Subcutaneous abdominal adipose tissue (tissue), 5 donors: Measurements from ENCODE around the gene TPH2.

Source experiments
- H3K27ac ChIP-seq: one replicate; pipeline ENCODE4 v1.7.0; 2013; ENCODE audit warnings: low read depth, mild to moderate bottlenecking, inconsistent platforms, low read length, moderate library complexity
- H3K27me3 ChIP-seq, 5 donors: one replicate each; pipeline ENCODE4 v1.7.0; 2013; ENCODE audit warnings: low read length in 5 of 5, inconsistent platforms in 1 of 5; ENCODE audit not compliant: control insufficient read depth in 5 of 5, insufficient read depth in 4 of 5
- H3K36me3 ChIP-seq, 5 donors: one replicate each; pipeline ENCODE4 v1.7.0; 2013; ENCODE audit warnings: low read length in 5 of 5; ENCODE audit not compliant: control insufficient read depth in 5 of 5, insufficient read depth in 5 of 5
- H3K4me1 ChIP-seq, 5 donors: one replicate each; pipeline ENCODE4 v1.7.0; 2013; ENCODE audit warnings: low read length in 5 of 5, mild to moderate bottlenecking in 3 of 5, moderate library complexity in 1 of 5; ENCODE audit not compliant: control insufficient read depth in 5 of 5, insufficient read depth in 5 of 5
- H3K4me3 ChIP-seq, 5 donors: one replicate each; pipeline ENCODE4 v1.7.0; 2013; ENCODE audit warnings: low read length in 5 of 5, low read depth in 1 of 5
- H3K9ac ChIP-seq, 5 donors: one replicate each; pipeline ENCODE4 v1.7.0; 2013; ENCODE audit warnings: low read length in 5 of 5, mild to moderate bottlenecking in 4 of 5, moderate library complexity in 3 of 5
- H3K9me3 ChIP-seq, 5 donors: one replicate each; pipeline ENCODE4 v1.7.0; 2013; ENCODE audit warnings: low read length in 5 of 5; ENCODE audit not compliant: control insufficient read depth in 5 of 5
- donor health status: healthy.
- donor health status: healthy.
- donor health status: healthy.
- donor health status: healthy.
- donor health status: healthy.

Gene TPH2

DNA sequence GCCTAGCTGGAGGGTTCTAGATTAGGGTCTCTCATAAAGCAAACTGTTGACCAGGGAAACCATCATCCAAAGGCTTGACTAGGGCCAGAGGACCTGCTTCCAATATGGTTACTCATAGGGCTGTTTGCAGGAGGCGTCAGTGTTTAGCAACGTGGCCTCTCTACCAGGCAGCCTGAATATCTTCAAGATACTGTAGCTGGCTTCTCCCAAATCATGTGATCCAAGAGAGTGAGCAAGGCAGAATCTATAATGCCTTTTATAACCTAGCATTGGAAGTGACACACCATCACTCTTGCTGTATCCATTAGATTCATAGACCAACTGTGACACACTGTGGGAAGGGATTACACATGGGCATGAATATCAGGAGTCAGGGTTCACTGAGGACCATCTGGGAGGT lies 17.3 kb downstream of the TPH2 start:
- no peak overlapping the region for H3K9ac ChIP-seq
- no peaks in the 10 kb centered on the region for H3K36me3 ChIP-seq
- no peaks in the 10 kb centered on the region for H3K9me3 ChIP-seq
- no peak overlapping the region for H3K4me3 ChIP-seq
- H3K27ac ChIP-seq, result no peak overlapping the region
- H3K27me3 ChIP-seq, result no peaks in the 10 kb centered on the region
- no peaks in the 10 kb centered on the region for H3K4me1 ChIP-seq

DNA sequence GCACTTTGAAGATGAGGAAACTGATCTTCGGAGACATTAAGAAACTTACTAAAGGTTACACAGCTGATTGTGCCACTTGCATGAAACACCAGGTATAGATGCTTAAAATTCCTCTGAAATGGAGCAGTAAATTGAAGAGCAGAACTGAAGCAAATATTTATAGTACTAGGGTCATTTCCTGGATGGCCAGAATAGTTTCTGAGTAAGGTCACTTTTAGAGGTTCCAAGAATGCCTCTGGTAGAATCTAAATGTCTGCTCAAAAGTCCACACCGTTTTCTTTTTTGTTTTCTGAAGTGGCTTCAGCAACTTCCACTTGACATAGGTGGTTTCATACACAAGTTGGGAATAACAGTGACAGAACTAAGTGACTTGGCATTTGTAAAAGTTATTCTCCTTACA lies 19.4 kb downstream of the TPH2 start:
- Histone ChIP-seq H3K36me3 (no peaks in the 10 kb centered on the region), H3K4me1 (no peaks in the 10 kb centered on the region), H3K27me3 (no peaks in the 10 kb centered on the region), H3K4me3 (no peak overlapping the region), H3K27ac (no peak overlapping the region), H3K9ac (no peak overlapping the region), H3K9me3 (no peaks in the 10 kb centered on the region)

DNA sequence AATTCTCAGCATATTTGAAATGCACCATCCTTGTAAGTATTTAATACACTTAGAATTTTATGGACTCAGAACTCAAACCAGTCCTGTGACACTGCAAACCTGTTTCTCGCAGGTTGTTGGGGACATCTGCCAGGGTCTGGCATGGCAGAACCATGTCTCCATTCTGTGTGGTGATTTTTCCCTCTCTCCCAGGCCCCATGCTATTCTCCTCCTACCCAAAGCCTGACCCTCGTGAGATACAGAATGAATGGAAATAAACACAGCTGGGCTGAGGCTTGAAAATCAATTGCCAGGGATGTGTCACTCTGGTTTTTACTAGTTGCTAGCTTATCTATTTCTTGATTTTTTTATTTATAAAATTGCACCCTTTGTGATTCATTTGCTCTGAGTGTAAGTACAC lies 19.8 kb downstream of the TPH2 start:
- no peaks in the 10 kb centered on the region for H3K9me3 ChIP-seq
- no peaks in the 10 kb centered on the region for H3K36me3 ChIP-seq
- no peaks in the 10 kb centered on the region for H3K4me1 ChIP-seq
- H3K9ac ChIP-seq, result no peak overlapping the region
- H3K4me3 ChIP-seq, result no peak overlapping the region
- H3K27ac ChIP-seq, result no peak overlapping the region
- H3K27me3 ChIP-seq, result no peaks in the 10 kb centered on the region

DNA sequence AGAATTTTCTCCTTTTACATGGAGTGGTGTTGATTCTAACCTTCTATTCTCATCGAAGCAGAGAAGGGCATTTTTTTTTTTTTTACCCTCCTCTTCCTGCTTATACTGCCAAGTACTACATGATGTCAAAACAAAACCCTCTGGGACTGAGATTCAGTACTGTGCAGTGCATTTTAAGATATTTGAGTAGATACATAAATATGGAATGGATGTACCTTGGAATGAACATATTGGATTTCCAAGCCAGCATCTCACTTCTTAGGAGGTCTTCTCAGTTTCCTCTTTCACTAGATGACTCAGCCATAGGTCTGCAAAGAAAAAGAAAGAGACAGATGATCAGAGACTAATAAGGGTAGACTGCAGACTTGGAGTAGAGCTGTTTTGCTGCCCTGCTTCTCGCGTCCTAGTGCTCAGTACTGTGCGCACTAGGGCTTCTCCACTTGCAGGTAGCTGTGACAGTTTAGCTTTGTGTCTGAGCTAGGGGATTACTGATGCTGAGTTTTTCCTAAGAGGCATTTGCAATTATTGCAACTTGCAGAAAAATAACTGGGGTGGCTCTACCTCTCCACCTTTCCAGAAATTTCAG lies 20.4 kb downstream of the TPH2 start:
- Histone ChIP-seq H3K9me3 (no peaks in the 10 kb centered on the region), H3K4me1 (no peaks in the 10 kb centered on the region), H3K4me3 (no peak overlapping the region), H3K27me3 (no peaks in the 10 kb centered on the region), H3K27ac (no peak overlapping the region), H3K9ac (no peak overlapping the region), H3K36me3 (no peaks in the 10 kb centered on the region)

DNA sequence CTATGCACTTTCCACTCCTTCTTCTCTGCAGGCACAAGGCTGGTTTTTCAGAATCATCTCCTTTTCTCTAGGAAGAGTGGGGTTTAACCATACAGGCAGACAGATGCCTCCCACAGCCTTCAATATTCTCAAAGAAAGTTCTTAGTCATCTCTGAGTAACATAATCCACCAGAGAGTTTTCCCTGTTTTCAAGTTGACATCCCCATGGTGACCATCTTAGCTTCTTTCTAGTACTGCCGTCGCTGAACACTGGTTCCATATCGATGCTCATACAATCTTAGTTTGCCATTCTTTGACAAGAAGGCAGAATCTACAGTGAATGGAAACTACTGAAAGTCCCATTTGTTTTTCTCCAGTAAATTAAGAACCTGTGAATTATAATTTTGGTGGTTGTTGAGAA lies 28.6 kb downstream of the TPH2 start:
- no peaks in the 10 kb centered on the region for H3K4me1 ChIP-seq

DNA sequence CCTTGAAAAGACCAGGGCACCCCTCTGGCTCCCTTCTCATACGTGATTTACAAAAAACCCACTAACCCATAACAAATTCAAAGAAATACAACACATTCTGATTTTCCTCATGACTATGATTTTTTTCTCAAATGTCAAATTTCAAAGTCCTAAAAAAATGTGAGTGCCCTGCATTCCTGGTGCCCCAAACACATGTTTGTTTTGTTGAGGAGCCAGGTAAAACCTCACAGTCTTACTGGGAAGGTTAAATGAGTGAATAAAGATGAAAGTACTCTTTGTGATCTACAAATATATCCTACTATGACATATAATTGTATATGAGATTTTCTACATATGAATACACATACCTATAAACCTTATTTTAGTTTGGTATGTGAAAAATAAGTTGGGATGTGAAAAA lies 30.7 kb downstream of the TPH2 start:
- no peak overlapping the region for H3K27ac ChIP-seq
- H3K9ac ChIP-seq, result no peak overlapping the region
- no peaks in the 10 kb centered on the region for H3K9me3 ChIP-seq
- H3K4me1 ChIP-seq, result no peaks in the 10 kb centered on the region
- no peak overlapping the region for H3K4me3 ChIP-seq
- no peaks in the 10 kb centered on the region for H3K36me3 ChIP-seq
- peaks cover 0 to 4% (median 0%) of the 10 kb centered on the region in 5 donors for H3K27me3 ChIP-seq

More for the DNA sequence above, 28.6 kb downstream of the TPH2 start:
- Histone ChIP-seq H3K4me3 (no peak overlapping the region), H3K9ac (no peak overlapping the region), H3K36me3 (no peaks in the 10 kb centered on the region), H3K27me3 (peaks cover 0 to 4% (median 0%) of the 10 kb centered on the region in 5 donors), H3K9me3 (no peaks in the 10 kb centered on the region), H3K27ac (no peak overlapping the region)

DNA sequence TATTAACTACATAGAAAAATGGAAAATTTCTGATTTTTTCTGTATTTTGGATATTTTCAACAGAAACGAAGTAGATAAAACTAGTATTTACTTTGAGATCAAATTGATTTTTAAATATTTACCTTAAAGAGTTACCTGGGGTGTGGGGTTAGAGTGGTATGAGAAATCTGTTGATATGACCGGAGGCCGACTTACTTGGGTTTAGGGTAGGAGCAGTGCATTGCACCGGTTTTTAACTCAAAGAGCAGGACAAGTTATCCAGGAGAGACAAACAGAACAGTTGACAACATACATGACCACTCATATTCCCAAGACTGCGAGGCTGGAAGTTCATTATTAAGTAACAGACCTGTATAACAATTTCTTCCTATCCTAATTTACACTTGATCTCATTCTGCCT lies 31.4 kb downstream of the TPH2 start:
- no peaks in the 10 kb centered on the region for H3K9me3 ChIP-seq
- peaks cover 0 to 4% (median 0%) of the 10 kb centered on the region in 5 donors for H3K27me3 ChIP-seq
- H3K4me3 ChIP-seq, result no peak overlapping the region
- no peak overlapping the region for H3K9ac ChIP-seq
- no peak overlapping the region for H3K27ac ChIP-seq
- no peaks in the 10 kb centered on the region for H3K4me1 ChIP-seq
- H3K36me3 ChIP-seq, result no peaks in the 10 kb centered on the region

DNA sequence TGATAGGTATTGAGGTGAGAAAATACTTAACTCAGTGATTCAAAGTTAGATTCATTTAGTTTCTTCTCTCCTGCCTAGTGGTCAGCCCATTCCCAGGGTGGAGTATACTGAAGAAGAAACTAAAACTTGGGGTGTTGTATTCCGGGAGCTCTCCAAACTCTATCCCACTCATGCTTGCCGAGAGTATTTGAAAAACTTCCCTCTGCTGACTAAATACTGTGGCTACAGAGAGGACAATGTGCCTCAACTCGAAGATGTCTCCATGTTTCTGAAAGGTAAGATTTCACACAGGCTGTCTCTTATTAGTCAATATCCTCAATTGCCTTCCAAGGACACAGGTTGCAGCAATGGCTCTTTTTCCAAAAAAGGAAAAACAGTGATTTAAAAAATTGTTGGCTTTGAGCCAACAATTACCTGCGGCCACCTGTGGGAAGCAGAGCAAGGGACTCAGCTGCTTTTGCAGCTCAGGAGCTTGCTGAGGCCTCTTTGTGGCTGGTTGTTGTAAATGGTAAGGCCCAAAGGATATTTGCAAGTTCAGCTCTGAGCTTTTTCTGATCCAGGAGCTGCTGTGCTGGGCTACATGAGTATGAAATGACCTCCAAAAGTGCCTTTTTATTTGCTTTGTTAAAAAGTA lies 33.9 kb downstream of the TPH2 start:
- H3K27ac ChIP-seq, result no peak overlapping the region
- H3K4me3 ChIP-seq, result no peak overlapping the region
- H3K9me3 ChIP-seq, result no peaks in the 10 kb centered on the region
- no peaks in the 10 kb centered on the region for H3K4me1 ChIP-seq
- H3K9ac ChIP-seq, result no peak overlapping the region
- H3K27me3 ChIP-seq, result peaks cover 0 to 4% (median 0%) of the 10 kb centered on the region in 5 donors
- no peaks in the 10 kb centered on the region for H3K36me3 ChIP-seq

DNA sequence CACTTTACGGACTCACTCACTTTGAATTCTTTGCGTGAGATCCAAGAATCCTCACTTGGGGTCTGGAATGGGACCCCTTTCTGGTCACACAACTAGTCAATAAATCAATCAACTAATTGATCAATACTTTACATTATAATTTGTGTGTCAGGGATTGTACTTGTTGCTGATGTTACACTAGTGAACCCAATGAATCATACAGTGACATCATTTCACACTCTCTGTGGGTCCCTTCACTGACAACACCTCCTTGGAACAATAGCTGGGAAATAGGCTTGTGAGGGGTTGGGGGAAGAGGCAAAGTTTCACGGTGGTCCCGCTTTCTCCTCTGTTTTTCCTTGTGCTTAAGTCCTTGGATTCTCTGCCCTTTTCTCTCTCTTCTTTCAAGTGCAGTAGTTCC lies 35.0 kb downstream of the TPH2 start:
- H3K27ac ChIP-seq, result no peak overlapping the region
- H3K27me3 ChIP-seq, result peaks cover 0 to 3% (median 0%) of the 10 kb centered on the region in 5 donors
- H3K4me3 ChIP-seq, result no peak overlapping the region
- no peaks in the 10 kb centered on the region for H3K9me3 ChIP-seq
- H3K9ac ChIP-seq, result no peak overlapping the region
- H3K4me1 ChIP-seq, result no peaks in the 10 kb centered on the region
- H3K36me3 ChIP-seq, result no peaks in the 10 kb centered on the region

DNA sequence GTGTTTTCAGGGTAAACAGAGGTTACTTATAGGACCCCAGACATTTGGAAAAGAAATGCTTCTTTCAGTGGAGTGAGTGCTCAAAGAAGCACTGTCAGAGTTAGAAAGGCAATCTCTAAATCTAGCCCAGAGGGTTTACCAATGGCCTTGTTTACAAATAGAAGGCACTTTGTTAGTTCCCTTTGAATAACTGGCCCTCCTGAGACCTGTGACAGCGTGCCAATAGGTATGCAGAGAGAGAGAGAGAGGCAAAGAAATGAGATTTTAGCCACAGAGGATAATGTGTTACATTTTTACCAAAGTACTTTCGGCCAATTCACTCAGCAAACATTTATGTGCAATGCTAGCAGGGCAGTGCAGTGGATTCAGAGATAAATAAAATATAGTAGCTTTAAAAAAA lies 41.9 kb downstream of the TPH2 start:
- Histone ChIP-seq H3K9me3 (no peaks in the 10 kb centered on the region), H3K27ac (no peak overlapping the region), H3K27me3 (no peaks in the 10 kb centered on the region), H3K9ac (no peak overlapping the region), H3K4me1 (no peaks in the 10 kb centered on the region), H3K4me3 (no peak overlapping the region), H3K36me3 (no peaks in the 10 kb centered on the region)
